H9 (cell line): ENCODE data around the gene FAM20A. TPM values are rescaled to one million over a fixed set of nuclear protein-coding genes. Genes with fewer than 3 reads are reported as not detected.

Experiments used
- DNase-seq: peaks from one replicate; pipeline ENCODE4 v3.0.0-alpha.2; 2017
- H2AFZ ChIP-seq: one replicate; pipeline ENCODE4 v1.6.1; 2013; ENCODE audit warnings: mild to moderate bottlenecking, low read length, control low read depth, moderate library complexity
- H2AK5ac ChIP-seq: 2 replicates; pipeline ENCODE4 v1.6.1; 2013; ENCODE audit warnings: low read length, control low read depth, mixed read lengths; ENCODE audit not compliant: insufficient read length
- H2BK120ac ChIP-seq: one replicate; pipeline ENCODE4 v1.6.1; 2013; ENCODE audit warnings: low read depth, mild to moderate bottlenecking, low read length, control low read depth, inconsistent platforms; ENCODE audit not compliant: poor library complexity, severe bottlenecking
- H2BK12ac ChIP-seq: 2 replicates; pipeline ENCODE4 v1.6.1; 2013; ENCODE audit warnings: low read length, control low read depth, mixed read lengths, low read depth; ENCODE audit not compliant: insufficient read length
- H2BK15ac ChIP-seq: 2 replicates; pipeline ENCODE4 v1.6.1; 2013; ENCODE audit warnings: low read depth, low read length, control low read depth
- H2BK20ac ChIP-seq: one replicate; pipeline ENCODE4 v1.6.1; 2013; ENCODE audit warnings: low read depth, mild to moderate bottlenecking, low read length, control low read depth, inconsistent platforms; ENCODE audit not compliant: poor library complexity, severe bottlenecking
- H2BK5ac ChIP-seq: 2 replicates; pipeline ENCODE4 v1.6.1; 2013; ENCODE audit warnings: low read length, control low read depth, mixed read lengths; ENCODE audit not compliant: insufficient read length
- H3K14ac ChIP-seq: 2 replicates; pipeline ENCODE4 v1.6.1; 2013; ENCODE audit warnings: low read length, control low read depth; ENCODE audit not compliant: insufficient read depth
- H3K18ac ChIP-seq: 2 replicates; pipeline ENCODE4 v1.6.1; 2013; ENCODE audit warnings: low read depth, mild to moderate bottlenecking, mixed read lengths, low read length, control low read depth; ENCODE audit not compliant: insufficient read length
- H3K23ac ChIP-seq: 2 replicates; pipeline ENCODE4 v1.6.1; 2013; ENCODE audit warnings: low read length, control low read depth, mixed read lengths, low read depth; ENCODE audit not compliant: insufficient read length
- H3K23me2 ChIP-seq: 2 replicates; pipeline ENCODE4 v1.6.1; 2013; ENCODE audit warnings: low read depth, mild to moderate bottlenecking, mixed read lengths, low read length, control low read depth; ENCODE audit not compliant: insufficient read length, poor library complexity, severe bottlenecking
- H3K27ac ChIP-seq: 2 replicates; pipeline ENCODE4 v1.5.1; 2013; ENCODE audit warnings: low read length, control low read depth, mixed read lengths, low read depth; ENCODE audit not compliant: insufficient read length
- H3K27me3 ChIP-seq: 2 replicates; pipeline ENCODE4 v1.6.1; 2013; ENCODE audit warnings: low read length, control low read depth, inconsistent platforms; ENCODE audit not compliant: insufficient read depth
- H3K4ac ChIP-seq: 2 replicates; pipeline ENCODE4 v1.6.1; 2013; ENCODE audit warnings: low read depth, mild to moderate bottlenecking, control low read depth, inconsistent platforms, low read length, moderate library complexity
- H3K4me1 ChIP-seq: 2 replicates; pipeline ENCODE4 v1.6.1; 2013; ENCODE audit warnings: low read length, control low read depth, inconsistent platforms; ENCODE audit not compliant: insufficient read depth
- H3K4me2 ChIP-seq: 2 replicates; pipeline ENCODE4 v1.6.1; 2013; ENCODE audit warnings: low read length, control low read depth, mixed read lengths; ENCODE audit not compliant: insufficient read length, insufficient read depth
- H3K56ac ChIP-seq: 2 replicates; pipeline ENCODE4 v1.6.1; 2013; ENCODE audit warnings: low read depth, mild to moderate bottlenecking, mixed read lengths, low read length, control low read depth; ENCODE audit not compliant: insufficient read length
- H3K79me1 ChIP-seq: 2 replicates; pipeline ENCODE4 v1.6.1; 2013; ENCODE audit warnings: low read depth, mild to moderate bottlenecking, moderate library complexity, low read length, control low read depth, inconsistent platforms; ENCODE audit not compliant: insufficient read depth, poor library complexity, severe bottlenecking
- H3K79me2 ChIP-seq: 2 replicates; pipeline ENCODE4 v1.6.1; 2013; ENCODE audit warnings: low read length, control low read depth, inconsistent platforms; ENCODE audit not compliant: insufficient read depth
- H3K9ac ChIP-seq: 2 replicates; pipeline ENCODE4 v1.6.1; 2013; ENCODE audit warnings: low read length, control low read depth, mixed read lengths; ENCODE audit not compliant: insufficient read length; ENCODE audit errors: extremely low read depth
- H3K9me3 ChIP-seq: one replicate; pipeline ENCODE4 v1.6.1; 2013; ENCODE audit warnings: low read depth, low read length, inconsistent platforms; ENCODE audit not compliant: control insufficient read depth
- H3T11ph ChIP-seq: one replicate; pipeline ENCODE4 v1.6.1; 2013; ENCODE audit warnings: mild to moderate bottlenecking, low read length, control low read depth, inconsistent platforms
- H4K20me1 ChIP-seq: one replicate; pipeline ENCODE4 v1.6.1; 2013; ENCODE audit not compliant: control insufficient read depth, insufficient read length, insufficient read depth
- H4K5ac ChIP-seq: 2 replicates; pipeline ENCODE4 v1.6.1; 2013; ENCODE audit warnings: low read depth, mild to moderate bottlenecking, mixed read lengths, low read length, control low read depth; ENCODE audit not compliant: insufficient read length
- H4K8ac ChIP-seq: replicated peaks from 2 replicates; pipeline ENCODE4 v1.6.1; 2013; ENCODE audit warnings: low read length, control low read depth, mixed read lengths, low read depth; ENCODE audit not compliant: insufficient read length
- H4K91ac ChIP-seq: 2 replicates; pipeline ENCODE4 v1.6.1; 2013; ENCODE audit warnings: low read depth, mild to moderate bottlenecking, moderate library complexity, mixed read lengths, low read length, control low read depth; ENCODE audit not compliant: insufficient read length
- H3K27ac Mint-ChIP-seq, 3 experiments: 2 replicates in 2 of 3; 3 replicates in 1 of 3; pipeline ENCODE4 v1.8.0; 2020 to 2021; ENCODE audit warnings: mixed read lengths in 3 of 3, mild to moderate bottlenecking in 1 of 3, moderate library complexity in 1 of 3
- H3K27me3 Mint-ChIP-seq: 2 replicates; pipeline ENCODE4 v1.8.0; 2021; ENCODE audit warnings: low read depth, mild to moderate bottlenecking, moderate library complexity, mixed read lengths
- H3K36me3 Mint-ChIP-seq, 3 experiments: 2 replicates in 2 of 3; 3 replicates in 1 of 3; pipeline ENCODE4 v1.8.0; 2020 to 2021; ENCODE audit warnings: low read depth in 3 of 3, mixed read lengths in 3 of 3; ENCODE audit not compliant: insufficient read depth in 1 of 3
- H3K4me1 Mint-ChIP-seq, 2 experiments: 2 replicates each; pipeline ENCODE4 v1.8.0; 2020; ENCODE audit warnings: mixed read lengths in 2 of 2
- H3K4me3 Mint-ChIP-seq, 2 experiments: 2 replicates in 1 of 2; 3 replicates in 1 of 2; pipeline ENCODE4 v1.8.0; 2020 to 2021; ENCODE audit warnings: mild to moderate bottlenecking in 2 of 2, mixed read lengths in 2 of 2, moderate library complexity in 1 of 2
- H3K9me3 Mint-ChIP-seq, 2 experiments: 2 replicates in 1 of 2; 3 replicates in 1 of 2; pipeline ENCODE4 v1.8.0; 2020; ENCODE audit warnings: mild to moderate bottlenecking in 2 of 2, mixed read lengths in 2 of 2, moderate library complexity in 1 of 2
- WGBS: extraction: QIAGEN DNeasy Blood & Tissue Kit; methylation state at CpG from one replicate; pipeline ENCODE4 v1.1.7; 2013; ENCODE audit warnings: missing lambda C conversion rate, low lambda C conversion rate, mixed read lengths; ENCODE audit not compliant: insufficient read length; ENCODE audit errors: extremely low coverage; 5-methylcytosine and 5-hydroxymethylcytosine counted together
- total RNA-seq: library from RNA; stranded (reverse); gene quantifications from 2 replicates; pipeline ENCODE4 v1.2.1, GENCODE V29; 2021
- TF ChIP-seq, protein P1 (sequence below): fragments of 200-600 bp; sonication (generic); conservative IDR thresholded peaks from 3 replicates; pipeline ENCODE4 v1.8.0; 2021; ENCODE audit warnings: antibody characterized with exemption, mild to moderate bottlenecking

The FAM20A gene
- total RNA-seq, 1 experiment from 2014 or later, result 34.4 TPM

- Histone ChIP-seq H2BK120ac (no peak overlapping the region), H3K4me2 (no peak overlapping the region), H3K23ac (no peak overlapping the region), H3K56ac (no peak overlapping the region), H3K18ac (no peak overlapping the region), H2AFZ (no peak overlapping the region), H3K9ac (no peak overlapping the region), H3K27ac (no peak overlapping the region), H3K79me1 (no peaks in the 10 kb centered on the region), H4K8ac (no peak overlapping the region), H3K9me3 (peaks cover 7% of the 10 kb centered on the region), H2BK20ac (no peak overlapping the region), H3K27me3 (peaks cover 2% of the 10 kb centered on the region; the same call in 1 of the 2 replicates), H2BK12ac (no peak overlapping the region), H3K4me1 (peaks cover 5% of the 10 kb centered on the region; the same call in 1 of the 2 replicates), H4K20me1 (no peaks in the 10 kb centered on the region), H3K23me2 (no peaks in the 10 kb centered on the region), H2AK5ac (no peak overlapping the region), H3K4ac (no peak overlapping the region), H2BK15ac (no peak overlapping the region), H3K14ac (no peak overlapping the region), H4K91ac (no peak overlapping the region), H2BK5ac (no peak overlapping the region), H4K5ac (no peak overlapping the region), H3T11ph (no peak overlapping the region), H3K79me2 (0 out of 2 replicates have a peak, but pooled peaks cover 1% of the 10 kb centered on the region)
- peaks cover 7 to 43% (median 35%) of the 10 kb centered on the region in 3 experiments for H3K36me3 Mint-ChIP-seq
- H3K27me3 Mint-ChIP-seq, result peaks cover 13% of the 10 kb centered on the region
- H3K9me3 Mint-ChIP-seq, result peaks cover 35 to 36% of the 10 kb centered on the region in 2 experiments
- H3K27ac Mint-ChIP-seq, result no peak overlapping the region
- H3K4me3 Mint-ChIP-seq, result no peak overlapping the region
- TF ChIP-seq, protein P1, sequence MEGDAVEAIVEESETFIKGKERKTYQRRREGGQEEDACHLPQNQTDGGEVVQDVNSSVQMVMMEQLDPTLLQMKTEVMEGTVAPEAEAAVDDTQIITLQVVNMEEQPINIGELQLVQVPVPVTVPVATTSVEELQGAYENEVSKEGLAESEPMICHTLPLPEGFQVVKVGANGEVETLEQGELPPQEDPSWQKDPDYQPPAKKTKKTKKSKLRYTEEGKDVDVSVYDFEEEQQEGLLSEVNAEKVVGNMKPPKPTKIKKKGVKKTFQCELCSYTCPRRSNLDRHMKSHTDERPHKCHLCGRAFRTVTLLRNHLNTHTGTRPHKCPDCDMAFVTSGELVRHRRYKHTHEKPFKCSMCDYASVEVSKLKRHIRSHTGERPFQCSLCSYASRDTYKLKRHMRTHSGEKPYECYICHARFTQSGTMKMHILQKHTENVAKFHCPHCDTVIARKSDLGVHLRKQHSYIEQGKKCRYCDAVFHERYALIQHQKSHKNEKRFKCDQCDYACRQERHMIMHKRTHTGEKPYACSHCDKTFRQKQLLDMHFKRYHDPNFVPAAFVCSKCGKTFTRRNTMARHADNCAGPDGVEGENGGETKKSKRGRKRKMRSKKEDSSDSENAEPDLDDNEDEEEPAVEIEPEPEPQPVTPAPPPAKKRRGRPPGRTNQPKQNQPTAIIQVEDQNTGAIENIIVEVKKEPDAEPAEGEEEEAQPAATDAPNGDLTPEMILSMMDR, result no peak
- peaks cover 28 to 31% of the 10 kb centered on the region in 2 experiments for H3K4me1 Mint-ChIP-seq
- no CpG with 5 or more reads among the region's 2 CpGs for WGBS
- no peak for DNase-seq
Observed at GRCh38 chr17:68606451-68607307, 5.5 kb upstream of the FAM20A start.
